LNCAP (cell line): ENCODE results near the gene VILL.

ENCODE experiments used
- TF ChIP-seq, protein P1 (sequence below): fragments of 450-650 bp; IDR thresholded peaks from 2 replicates; pipeline ENCODE4 v1.5.1; 2017; ENCODE audit warnings: mild to moderate bottlenecking

VILL gene

DNA sequence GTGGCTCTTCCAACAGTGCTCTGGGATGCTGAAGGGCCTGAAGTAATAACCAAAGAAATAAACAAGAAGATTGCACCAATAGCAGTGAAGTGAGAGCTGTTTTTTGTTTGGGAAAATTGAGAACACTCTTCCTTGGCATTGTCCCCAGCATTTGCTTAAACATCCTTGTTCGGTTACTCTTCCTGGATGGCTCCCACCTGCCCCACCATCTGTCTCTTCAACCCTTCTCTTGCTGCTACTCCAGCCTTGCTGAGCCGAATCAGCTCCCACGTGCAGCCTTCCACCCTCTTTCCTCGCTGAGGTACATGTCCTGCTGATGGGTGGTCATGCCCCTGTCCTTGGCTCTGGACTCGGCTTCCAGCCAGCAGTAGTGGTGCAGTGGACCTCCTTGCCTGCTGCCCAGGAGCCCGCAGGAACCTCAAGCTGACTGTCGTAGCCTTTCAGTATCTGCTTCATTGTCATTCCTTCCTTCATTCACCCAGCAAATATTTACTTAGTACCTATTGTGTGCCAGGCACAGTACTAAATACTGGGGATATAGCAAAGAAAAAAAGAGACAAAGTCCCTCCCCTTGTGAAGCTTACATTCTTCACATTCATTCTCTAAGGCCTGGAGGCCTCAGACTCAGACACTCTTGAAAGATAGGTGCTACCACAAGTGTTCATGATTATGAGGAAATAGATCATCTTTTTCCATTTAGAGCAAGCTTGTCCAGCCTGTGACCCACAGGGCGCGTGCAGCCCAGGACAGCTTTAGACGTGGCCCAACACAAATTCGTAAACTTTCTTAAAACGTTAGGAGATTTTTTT is 17.1 kb upstream of the VILL start:
- TF ChIP-seq, protein P1, sequence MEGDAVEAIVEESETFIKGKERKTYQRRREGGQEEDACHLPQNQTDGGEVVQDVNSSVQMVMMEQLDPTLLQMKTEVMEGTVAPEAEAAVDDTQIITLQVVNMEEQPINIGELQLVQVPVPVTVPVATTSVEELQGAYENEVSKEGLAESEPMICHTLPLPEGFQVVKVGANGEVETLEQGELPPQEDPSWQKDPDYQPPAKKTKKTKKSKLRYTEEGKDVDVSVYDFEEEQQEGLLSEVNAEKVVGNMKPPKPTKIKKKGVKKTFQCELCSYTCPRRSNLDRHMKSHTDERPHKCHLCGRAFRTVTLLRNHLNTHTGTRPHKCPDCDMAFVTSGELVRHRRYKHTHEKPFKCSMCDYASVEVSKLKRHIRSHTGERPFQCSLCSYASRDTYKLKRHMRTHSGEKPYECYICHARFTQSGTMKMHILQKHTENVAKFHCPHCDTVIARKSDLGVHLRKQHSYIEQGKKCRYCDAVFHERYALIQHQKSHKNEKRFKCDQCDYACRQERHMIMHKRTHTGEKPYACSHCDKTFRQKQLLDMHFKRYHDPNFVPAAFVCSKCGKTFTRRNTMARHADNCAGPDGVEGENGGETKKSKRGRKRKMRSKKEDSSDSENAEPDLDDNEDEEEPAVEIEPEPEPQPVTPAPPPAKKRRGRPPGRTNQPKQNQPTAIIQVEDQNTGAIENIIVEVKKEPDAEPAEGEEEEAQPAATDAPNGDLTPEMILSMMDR, result no peak

- TF ChIP-seq, protein P1, result peak; percentile 73
These were observed 16.2 kb upstream of the VILL start for GRCh38 chr3:37974121-37975083.

DNA sequence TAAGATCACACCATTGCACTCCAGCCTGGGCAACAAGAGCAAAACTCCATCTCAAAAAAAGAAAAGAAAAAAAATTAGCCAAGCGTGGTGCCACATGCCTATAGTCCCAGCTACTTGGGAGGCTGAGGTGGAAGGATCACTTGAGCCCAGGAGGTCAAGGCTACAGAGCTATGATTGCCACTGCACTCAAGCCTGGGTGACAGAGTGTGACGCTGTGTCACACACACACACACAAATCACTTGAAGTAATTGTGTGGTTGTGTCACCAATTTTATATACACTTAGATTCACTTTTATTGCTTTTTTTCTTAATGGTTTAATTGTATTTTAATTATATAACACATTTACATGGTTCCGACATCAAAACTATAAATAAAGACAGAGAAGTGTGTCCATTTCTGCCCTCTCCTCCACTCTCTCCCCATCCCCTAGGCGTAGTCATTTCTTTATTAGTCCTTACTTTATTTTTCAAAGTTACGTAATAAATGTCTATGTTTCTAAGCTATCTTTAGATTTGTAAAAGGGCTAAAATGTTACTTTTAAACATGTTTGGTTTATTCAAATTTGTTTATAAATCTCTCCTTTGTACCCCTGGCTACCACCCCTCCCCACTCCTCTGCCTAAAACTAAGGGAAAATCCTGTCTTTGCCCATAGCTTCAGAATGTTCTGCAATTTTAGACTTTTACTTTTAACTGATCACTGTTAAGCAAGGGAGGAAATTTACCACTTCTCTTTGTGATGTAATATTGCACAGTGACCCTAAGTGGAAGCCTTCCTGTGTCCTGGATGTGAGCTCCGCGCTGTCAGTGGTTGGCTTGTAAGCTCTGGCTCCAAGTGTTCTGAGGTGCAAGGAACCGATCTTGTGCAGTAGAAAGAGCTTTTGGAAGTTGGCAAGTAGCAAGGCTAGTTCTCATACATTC is 10.8 kb upstream of the VILL start:
- TF ChIP-seq, protein P1, result no peak

DNA sequence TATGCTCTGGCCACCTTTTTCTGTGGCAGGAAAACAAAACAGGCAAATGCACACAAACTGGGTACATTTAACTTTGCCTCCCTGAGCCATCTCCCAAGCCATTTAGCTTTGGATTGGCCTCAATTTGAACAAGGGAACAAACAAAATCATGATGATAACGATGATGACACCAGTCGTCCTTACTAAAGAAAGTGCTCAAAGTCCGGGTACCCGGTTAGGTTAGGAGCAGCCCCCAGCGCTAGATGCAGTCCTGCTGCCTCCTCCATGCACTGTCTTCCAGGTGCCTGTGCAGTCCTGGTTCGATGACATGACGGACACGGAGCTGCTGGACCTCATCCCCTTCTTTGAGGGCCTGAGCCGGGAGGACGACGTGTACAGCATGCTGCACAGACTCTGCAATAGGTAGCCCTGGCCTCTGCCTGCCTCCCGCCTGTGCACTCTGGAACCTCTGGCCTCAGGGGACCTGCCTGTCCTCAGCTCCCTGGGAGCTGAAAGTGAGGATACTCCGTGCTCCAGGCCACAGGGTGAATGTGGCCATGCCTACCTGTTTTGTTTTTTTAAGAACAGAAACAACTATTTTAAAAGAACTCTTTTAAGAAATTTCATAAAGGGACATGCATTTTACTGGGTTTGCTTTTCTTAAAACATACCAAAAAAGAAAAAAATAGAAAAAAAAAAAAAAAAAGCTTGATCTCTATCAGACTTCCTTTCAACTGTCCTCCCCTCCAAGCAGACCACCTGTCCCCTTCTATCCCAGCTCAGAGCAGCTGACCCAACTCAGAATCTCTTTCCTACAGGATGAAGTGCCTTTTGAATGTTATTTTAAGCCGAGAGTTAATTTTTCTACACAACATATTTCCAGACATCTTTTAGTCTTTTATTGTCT is 9.9 kb upstream of the VILL start:
- TF ChIP-seq, protein P1, result no peak

DNA sequence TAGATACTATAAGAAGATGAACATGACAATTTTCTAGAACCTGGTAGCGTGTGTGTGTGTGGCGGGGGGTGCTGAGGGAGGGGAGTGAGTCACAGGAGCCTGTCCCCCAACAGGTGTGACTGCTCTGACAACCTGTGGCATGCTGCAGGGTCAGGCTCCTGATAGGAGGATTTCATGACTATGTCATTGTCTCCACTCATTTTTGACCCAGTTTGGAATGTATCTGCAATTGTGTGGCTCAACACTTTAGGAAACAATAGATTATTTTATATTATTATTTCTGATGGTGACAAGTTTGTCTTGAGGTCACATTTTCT is 9.3 kb upstream of the VILL start:
- TF ChIP-seq, protein P1, result no peak

- TF ChIP-seq, protein P1, result no peak
These were observed 8.3 kb upstream of the VILL start for GRCh38 chr3:37982331-37982730.
